Measurements from ENCODE around the gene MAGI2.

The MAGI2 gene

DNA sequence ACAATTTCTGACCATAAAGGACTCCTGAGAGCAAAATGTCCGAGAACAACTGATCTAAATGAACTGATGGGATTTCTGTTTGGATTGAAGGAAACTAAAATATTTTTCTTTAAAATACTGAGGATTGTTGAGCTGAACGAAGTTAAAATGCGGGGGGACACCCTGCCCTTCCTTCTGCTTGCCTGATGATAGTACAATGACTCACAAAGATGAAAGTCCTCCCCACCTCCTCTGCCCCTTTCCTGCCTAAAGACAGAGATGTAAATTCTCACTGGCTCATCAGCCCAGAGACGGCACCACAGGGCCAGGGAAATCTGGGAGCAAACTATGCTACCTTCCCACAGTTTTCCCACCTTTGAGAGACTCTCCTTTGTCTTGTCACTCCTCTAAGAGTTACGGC, 1474.2 kb downstream of the MAGI2 start:
- no peak for DNase-seq (ENCODE audit: insufficient read length, low spot score)
- no peak for FAIRE-seq
- no peak for TF ChIP-seq PAX5 (IDR thresholded peaks at IDR 0.05; ENCODE audit: insufficient read depth, low read length, severe bottlenecking)
- no peak for TF ChIP-seq POLR2A (IDR thresholded peaks at IDR 0.05; ENCODE audit: low read depth, low read length)
- TF ChIP-seq SPI1 (IDR thresholded peaks at IDR 0.05; ENCODE audit: low read depth, low read length), result no peak
- TF ChIP-seq POU2F2 (IDR thresholded peaks at IDR 0.05; ENCODE audit: low read depth, low read length), result no peak
- TF ChIP-seq TAF1 (IDR thresholded peaks at IDR 0.05; ENCODE audit: low read depth, low read length), result no peak
- no peak for TF ChIP-seq POLR2AphosphoS5 (IDR thresholded peaks at IDR 0.05; ENCODE audit: low read depth, low read length)

DNA sequence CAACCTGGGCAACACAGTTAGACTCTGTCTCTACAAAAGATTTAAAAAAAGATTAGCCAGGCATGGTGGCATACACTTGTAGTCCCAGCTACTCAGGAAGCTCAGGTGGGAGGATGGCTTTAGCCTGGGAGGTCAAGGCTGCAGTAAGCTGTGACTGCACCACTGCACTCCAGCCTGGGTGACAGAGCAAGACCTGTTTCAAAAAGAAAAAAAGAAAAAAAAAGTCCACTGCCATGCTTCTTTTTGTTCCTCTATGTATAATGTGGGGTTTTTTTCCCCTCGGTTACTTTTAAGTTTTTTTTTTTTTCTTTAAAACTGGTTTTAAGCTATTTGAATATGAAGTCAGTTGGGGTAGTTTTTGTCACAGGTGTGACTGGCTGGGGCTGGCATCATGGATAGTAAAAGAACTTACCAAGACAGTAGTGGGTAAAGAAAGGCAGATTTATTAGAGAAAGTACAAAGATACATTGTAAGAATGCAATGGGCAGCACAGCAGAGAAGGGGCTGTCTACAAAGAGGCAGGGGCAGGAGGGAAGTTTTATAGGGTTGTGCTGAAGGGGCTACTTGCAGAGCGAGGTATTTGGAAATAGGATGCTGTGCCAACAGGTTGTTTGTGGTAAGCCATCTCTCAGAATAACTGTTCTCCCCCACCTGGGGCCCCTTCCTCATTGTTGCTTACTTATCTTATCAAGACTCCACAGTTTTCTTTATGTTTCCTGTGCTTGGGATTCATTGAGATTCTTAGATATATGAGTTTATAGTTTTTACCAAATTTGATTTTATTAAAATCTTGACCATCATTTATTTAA, 1477.6 kb downstream of the MAGI2 start:
- DNase-seq (ENCODE audit: insufficient read length, low spot score), result no peak
- peak; percentile 35 for FAIRE-seq
- TF ChIP-seq SPI1 (IDR thresholded peaks at IDR 0.05; ENCODE audit: low read depth, low read length) (no peak), PAX5 (IDR thresholded peaks at IDR 0.05; ENCODE audit: insufficient read depth, low read length, severe bottlenecking) (no peak), POLR2AphosphoS5 (IDR thresholded peaks at IDR 0.05; ENCODE audit: low read depth, low read length) (no peak), POU2F2 (IDR thresholded peaks at IDR 0.05; ENCODE audit: low read depth, low read length) (no peak), POLR2A (IDR thresholded peaks at IDR 0.05; ENCODE audit: low read depth, low read length) (no peak)

DNA sequence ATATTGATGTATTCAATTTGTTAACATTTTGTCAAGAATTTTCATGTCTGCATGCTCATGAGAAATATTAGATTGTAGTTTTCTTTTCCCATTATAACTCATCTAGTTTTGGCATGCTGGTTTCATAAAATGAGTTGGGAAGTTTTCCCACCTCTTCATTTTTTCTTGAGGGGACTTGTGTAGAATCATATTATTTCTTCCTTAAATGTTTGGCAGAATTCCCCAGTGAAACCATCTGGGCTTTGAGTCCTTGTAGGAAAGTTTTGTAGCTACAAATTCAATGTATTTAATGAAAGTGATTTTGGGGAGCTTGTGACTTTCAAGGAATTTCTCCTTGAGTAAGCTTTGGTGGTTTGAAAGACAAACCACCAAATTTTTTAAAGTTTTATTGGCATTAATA, 1481.7 kb downstream of the MAGI2 start:
- FAIRE-seq, result no peak
- TF ChIP-seq SPI1 (IDR thresholded peaks at IDR 0.05; ENCODE audit: low read depth, low read length) (no peak), TAF1 (IDR thresholded peaks at IDR 0.05; ENCODE audit: low read depth, low read length) (no peak), PAX5 (IDR thresholded peaks at IDR 0.05; ENCODE audit: insufficient read depth, low read length, severe bottlenecking) (no peak), POLR2AphosphoS5 (IDR thresholded peaks at IDR 0.05; ENCODE audit: low read depth, low read length) (no peak), POLR2A (IDR thresholded peaks at IDR 0.05; ENCODE audit: low read depth, low read length) (no peak), POU2F2 (IDR thresholded peaks at IDR 0.05; ENCODE audit: low read depth, low read length) (no peak)
- DNase-seq (ENCODE audit: insufficient read length, low spot score), result no peak

DNA sequence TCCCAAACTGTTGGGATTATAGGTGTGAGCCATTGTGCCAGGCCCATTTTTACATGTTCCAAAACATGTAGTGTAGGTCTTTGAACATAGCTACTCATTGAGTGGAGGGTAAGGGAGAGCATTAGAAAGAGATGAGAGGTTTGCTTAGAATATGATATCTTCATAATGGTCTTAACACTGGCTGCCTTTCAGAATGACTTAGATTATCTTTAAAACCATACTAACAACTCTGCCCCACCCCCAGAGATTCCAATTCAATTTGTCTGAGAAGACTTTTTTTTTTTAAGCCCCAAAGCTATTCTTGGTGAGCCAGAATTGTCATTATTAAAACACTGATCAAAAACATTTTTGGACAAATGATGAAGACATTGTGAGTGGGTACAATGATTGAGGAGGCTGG, 1486.0 kb downstream of the MAGI2 start:
- DNase-seq (ENCODE audit: insufficient read length, low spot score) (no peak), FAIRE-seq (no peak)
- TF ChIP-seq SPI1 (IDR thresholded peaks at IDR 0.05; ENCODE audit: low read depth, low read length) (no peak), POU2F2 (IDR thresholded peaks at IDR 0.05; ENCODE audit: low read depth, low read length) (no peak), POLR2AphosphoS5 (IDR thresholded peaks at IDR 0.05; ENCODE audit: low read depth, low read length) (no peak), PAX5 (IDR thresholded peaks at IDR 0.05; ENCODE audit: insufficient read depth, low read length, severe bottlenecking) (no peak), POLR2A (IDR thresholded peaks at IDR 0.05; ENCODE audit: low read depth, low read length) (no peak), TAF1 (IDR thresholded peaks at IDR 0.05; ENCODE audit: low read depth, low read length) (no peak)

All from GM12891 (cell line).